Subcutaneous adipose tissue (tissue), 4 donors: ENCODE data around the gene ISCA2. TPM values are rescaled to one million over a fixed set of nuclear protein-coding genes. Genes with fewer than 3 reads are reported as not detected.

Experiments
- CTCF ChIP-seq: fragments of 450-650 bp; IDR thresholded peaks from one replicate; pipeline ENCODE4 v1.5.1; 2016; ENCODE audit warnings: low read depth, mild to moderate bottlenecking, control low read depth, antibody characterized with exemption, moderate library complexity
- total RNA-seq, 4 donors: library from RNA; depleted of rRNA; stranded (reverse); fragments of >200 nt; gene quantifications; one replicate each; pipeline ENCODE4 v1.1.0, GENCODE V29; 2016

ISCA2 gene
- total RNA-seq, 4 donors from 2014 or later = 10.3 to 19.4 (median 10.8) TPM

DNA sequence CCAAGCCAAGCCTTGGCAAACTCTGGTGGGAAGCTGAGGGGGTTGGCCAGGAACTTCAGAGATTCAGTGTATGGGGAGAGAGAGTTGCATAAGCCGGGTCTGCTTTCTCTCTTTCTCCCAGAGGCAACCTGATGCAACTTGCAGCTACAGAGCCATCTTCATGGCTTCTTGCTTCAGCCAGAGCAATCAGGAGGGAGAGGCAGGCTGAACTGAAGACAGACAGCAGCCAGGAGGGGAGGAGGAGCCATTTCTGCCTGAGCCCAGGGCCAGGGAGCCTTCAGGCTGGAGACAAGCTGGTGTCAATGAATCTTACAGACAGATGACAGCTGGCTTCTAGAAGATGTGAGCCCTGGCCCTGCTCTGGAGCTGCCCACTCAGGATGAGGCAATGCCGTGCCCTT, 19.2 kb upstream of the ISCA2 start:
- TF ChIP-seq CTCF = no peak

DNA sequence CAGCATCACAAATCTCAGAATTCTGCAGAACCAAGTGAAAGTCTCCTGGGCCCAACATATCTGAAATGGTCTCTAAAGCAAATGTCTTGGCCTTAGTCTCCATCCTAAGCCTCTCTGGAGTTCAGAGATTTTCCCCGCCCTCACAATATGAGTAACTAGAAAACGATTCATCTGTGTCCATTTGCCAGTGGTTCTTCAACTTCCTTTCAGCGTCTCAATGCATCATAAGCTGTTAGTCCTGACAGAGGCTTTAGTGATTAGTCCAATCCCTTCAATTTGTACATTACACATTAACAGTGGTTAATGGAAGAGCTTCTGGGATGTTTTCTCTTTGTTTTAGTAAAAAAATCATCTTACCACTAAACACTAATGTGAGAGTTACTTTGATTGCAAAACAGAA, 17.9 kb upstream of the ISCA2 start:
- no peak for TF ChIP-seq CTCF

DNA sequence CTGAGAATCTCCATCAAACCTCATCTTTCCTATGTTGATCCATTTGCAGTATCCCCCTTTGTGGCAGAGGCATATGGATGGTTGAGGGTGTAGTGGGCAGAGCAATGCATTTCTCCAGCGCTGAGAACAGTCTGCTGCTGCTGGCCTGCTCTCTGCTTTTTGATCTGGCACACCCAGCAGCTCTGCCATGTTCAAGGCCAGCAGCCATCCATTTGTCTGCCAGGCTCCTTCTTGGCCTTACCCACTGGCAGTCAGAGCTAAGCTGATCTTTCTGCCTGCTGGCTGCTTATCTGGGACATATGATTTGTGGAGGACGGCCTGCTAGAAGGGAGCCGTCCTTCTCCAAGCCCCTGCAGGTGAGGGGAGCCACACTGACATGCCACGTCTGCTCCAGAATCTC, 17.5 kb upstream of the ISCA2 start:
- no peak for TF ChIP-seq CTCF

DNA sequence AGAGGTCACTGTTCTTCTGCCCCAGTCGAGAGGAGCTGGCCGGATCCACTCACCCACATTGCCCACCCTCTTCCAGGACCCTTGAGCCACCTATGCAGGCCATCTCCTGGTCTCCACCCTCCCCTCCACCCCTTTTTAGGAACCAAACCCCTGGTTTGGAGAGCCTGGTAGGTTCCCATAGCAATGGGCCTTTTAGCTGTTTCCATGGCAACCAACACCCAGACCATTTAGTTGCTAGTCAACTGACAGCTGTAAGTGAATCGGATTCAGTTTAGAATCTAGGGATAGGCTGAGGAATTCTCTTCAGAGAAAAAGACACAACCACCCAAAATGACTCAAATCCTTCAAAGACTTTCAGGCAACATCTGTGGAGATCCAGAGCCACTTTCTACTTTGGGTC, 17.0 kb upstream of the ISCA2 start:
- TF ChIP-seq CTCF = no peak

DNA sequence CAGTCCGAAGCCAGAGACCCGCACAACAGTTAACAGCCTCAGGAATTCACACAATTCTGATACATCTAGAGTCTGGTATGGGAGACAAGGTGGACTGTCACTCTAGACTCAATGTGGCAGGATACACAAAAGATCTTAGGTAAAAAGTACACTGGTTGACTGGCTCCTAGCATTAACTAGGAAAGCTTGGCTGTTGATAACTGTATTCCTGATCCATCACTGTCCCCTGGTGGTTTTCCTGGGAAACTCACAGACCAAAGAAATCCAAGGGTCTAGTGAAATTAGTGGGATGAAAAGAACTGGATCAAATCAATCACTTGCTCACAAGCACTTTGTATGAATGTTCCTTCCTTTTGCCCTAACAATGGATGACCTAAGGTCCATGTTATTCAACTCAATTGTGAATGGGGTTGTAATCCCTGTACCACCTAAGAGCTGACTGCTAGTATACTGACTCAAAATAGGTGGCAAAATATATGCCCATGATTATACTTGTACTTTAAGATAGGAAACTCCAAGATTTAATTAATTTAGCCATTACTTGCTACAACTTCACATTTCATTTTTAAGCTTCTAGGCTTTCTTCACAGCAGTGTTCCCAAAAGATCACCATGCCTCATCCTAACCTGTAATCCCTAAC, 14.4 kb upstream of the ISCA2 start:
- TF ChIP-seq CTCF = no peak

- no peak for TF ChIP-seq CTCF
Measured at GRCh38 chr14:74480046-74480445, 13.5 kb upstream of the ISCA2 start.

DNA sequence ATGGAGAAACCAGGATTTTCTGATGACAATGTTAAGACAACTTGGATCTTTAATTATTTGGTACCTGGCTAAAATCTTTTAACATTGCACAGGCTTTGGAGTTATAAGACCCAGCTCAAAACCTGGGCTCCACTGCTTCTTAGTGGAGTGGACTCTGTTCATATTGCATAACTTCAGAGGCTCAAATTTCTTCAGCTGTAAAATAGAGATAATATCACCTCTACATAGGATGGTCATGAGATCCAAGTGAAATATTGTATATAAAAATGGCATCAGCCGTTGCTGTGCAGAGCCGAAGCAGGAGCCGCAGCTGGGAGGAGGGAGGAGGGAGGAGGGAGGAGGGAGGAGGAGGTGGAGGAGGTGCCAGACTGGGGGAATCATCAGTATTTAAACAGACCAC, 11.0 kb upstream of the ISCA2 start:
- TF ChIP-seq CTCF = no peak
